GDM1 (cell line): ENCODE results near the gene SEMG2.

Experiments used
- DNase-seq: peaks from one replicate; lab custom pipeline; 2025; lab: John Stamatoyannopoulos, UW

Gene SEMG2, protein sequence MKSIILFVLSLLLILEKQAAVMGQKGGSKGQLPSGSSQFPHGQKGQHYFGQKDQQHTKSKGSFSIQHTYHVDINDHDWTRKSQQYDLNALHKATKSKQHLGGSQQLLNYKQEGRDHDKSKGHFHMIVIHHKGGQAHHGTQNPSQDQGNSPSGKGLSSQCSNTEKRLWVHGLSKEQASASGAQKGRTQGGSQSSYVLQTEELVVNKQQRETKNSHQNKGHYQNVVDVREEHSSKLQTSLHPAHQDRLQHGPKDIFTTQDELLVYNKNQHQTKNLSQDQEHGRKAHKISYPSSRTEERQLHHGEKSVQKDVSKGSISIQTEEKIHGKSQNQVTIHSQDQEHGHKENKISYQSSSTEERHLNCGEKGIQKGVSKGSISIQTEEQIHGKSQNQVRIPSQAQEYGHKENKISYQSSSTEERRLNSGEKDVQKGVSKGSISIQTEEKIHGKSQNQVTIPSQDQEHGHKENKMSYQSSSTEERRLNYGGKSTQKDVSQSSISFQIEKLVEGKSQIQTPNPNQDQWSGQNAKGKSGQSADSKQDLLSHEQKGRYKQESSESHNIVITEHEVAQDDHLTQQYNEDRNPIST

GRCh38 chr20:45221076-45221475, at the start of gene SEMG2:
Gene SEMG2 (plus strand): TSS chr20:45221373. CDS start chr20:45221390, 17 bp downstream.
- DNase-seq: no peak

- no peak for DNase-seq
Measured at GRCh38 chr20:45173522-45173921, 47.7 kb upstream of the SEMG2 start.

DNA sequence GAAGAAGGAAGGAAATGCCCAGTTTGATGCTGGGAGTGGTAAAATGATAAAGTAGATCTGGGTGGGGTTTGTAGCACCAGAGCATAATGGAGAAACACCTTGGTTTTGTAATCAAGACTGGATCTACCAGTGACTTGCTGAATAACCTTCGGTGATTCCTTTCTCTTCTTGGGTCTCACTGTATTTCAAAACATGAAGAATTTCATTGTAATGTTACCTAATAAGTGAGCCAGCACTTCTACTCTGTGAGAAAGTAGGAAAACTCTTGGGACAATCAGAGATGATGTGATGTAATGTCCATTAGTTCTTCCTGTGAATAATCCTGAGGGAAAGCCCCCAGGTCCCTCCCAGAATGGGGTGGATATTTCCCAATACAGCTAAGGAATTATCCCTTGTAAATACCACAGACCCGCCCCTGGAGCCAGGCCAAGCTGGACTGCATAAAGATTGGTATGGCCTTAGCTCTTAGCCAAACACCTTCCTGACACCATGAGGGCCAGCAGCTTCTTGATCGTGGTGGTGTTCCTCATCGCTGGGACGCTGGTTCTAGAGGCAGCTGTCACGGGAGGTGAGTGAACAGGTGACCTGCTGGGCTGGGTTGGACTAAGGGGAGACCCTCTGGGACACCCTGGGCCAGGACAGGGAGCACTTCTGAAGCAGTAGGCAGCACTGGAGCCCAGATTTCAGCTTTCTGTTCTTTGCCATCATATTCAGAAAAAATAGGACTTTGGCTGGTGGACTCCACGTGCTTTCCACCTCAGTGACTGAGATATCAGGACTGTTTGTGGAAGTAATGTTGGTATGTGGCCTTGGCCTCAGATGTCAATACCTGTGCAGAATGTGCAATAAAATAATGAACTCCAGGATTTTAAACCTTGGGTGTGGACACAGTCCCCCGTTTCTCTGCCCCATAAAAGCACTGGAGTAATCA, 46.5 kb upstream of the SEMG2 start, which contains the start of gene PI3:
Gene PI3, plus strand, starts transcription at position 469 of the 931 bp plus-strand sequence. Its CDS starts 21 bp downstream, at position 490.
- no peak for DNase-seq

GRCh38 chr20:45176526-45177267, 44.5 kb upstream of the SEMG2 start:
- no peak for DNase-seq

DNA sequence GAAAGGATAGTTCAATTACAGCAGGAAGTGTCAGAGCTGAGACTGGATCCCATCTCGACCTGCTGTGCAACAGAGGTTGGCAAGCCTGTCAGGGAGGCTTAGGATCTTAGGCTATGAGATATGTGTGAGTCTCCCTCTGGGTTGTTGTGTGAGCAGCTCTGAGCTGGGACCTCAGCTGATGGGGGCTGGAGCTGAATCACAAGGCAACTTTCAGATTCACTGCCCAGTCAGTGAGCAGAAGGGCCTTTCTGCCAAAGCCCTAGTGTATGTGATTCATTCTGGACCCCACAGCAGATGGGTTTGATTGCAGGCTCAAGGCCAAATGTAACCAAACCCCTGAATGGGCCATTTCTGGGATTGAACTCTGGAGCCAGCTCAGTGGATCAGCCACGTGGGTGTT, 42.0 kb upstream of the SEMG2 start:
- DNase-seq: no peak

GRCh38 chr20:45181639-45182038, 39.5 kb upstream of the SEMG2 start:
- no peak for DNase-seq

- no peak for DNase-seq
Measured at GRCh38 chr20:45183084-45183483, 38.1 kb upstream of the SEMG2 start.

DNA sequence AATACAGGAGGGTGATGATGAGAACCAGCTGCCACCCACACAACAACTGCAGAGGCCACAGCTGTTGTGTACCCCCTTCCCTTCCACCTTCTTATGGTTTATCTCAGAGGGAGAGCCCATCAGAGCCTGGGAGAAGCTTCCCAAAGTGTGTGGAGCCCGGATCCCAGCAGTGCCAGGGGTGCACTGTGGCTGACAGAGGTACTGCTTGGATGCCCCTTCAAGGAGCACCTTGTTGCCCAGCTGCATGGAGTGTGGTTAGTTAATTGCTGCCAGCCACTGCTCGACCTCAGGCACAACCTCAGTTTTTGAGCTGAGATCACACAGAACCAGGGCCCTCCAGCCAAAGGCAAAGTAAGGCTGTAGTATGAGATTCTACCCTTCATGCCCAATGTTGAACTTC, 33.5 kb upstream of the SEMG2 start:
- DNase-seq: no peak

GRCh38 chr20:45189067-45189609, 32.0 kb upstream of the SEMG2 start:
- DNase-seq: no peak

GRCh38 chr20:45189861-45190260, 31.3 kb upstream of the SEMG2 start:
- no peak for DNase-seq

DNA sequence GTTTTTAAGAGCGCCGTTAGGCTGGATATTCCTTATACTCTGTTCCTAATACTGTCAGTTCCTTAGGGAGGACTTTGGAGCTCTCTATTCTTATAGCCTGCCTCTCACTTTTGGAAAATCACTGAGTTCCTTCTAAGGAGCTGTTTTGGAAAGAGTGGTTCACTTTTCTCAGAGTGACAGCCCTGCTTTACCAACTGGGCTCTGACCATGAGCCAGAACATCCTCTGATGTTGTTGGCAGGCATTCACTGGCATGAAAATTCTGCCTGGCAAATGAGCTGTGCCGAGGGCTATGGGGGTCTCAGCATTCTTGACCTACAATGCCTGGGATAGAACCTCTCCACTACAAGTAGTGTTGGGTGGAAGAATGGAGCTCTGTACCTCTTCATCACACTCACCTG, 29.2 kb upstream of the SEMG2 start:
- DNase-seq: no peak

DNA sequence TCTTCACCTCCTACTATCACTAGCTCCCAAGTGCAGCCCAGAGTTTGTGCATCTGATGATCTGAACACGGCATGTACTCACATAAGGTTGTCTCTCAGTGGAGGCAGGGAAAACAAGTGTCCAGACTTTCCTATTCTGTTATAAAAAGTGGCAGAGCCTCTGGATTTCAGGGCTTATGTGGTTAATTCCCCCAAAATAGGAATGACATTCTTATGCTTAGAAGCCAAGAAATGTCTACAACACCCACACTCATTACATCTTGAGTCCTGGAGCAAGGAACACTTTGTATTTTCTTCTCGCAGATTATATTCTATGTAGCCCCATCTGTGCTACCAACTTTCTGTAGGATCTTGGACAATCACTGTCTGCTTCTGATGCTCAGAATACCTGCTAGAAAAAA, 27.8 kb upstream of the SEMG2 start:
- no peak for DNase-seq

GRCh38 chr20:45206725-45207124, 14.4 kb upstream of the SEMG2 start, which contains the start of gene SEMG1:
Gene SEMG1 (plus strand): TSS chr20:45207033. CDS start chr20:45207054, 21 bp downstream.
- no peak for DNase-seq

GRCh38 chr20:45209924-45210323, 11.2 kb upstream of the SEMG2 start:
- no peak for DNase-seq

DNA sequence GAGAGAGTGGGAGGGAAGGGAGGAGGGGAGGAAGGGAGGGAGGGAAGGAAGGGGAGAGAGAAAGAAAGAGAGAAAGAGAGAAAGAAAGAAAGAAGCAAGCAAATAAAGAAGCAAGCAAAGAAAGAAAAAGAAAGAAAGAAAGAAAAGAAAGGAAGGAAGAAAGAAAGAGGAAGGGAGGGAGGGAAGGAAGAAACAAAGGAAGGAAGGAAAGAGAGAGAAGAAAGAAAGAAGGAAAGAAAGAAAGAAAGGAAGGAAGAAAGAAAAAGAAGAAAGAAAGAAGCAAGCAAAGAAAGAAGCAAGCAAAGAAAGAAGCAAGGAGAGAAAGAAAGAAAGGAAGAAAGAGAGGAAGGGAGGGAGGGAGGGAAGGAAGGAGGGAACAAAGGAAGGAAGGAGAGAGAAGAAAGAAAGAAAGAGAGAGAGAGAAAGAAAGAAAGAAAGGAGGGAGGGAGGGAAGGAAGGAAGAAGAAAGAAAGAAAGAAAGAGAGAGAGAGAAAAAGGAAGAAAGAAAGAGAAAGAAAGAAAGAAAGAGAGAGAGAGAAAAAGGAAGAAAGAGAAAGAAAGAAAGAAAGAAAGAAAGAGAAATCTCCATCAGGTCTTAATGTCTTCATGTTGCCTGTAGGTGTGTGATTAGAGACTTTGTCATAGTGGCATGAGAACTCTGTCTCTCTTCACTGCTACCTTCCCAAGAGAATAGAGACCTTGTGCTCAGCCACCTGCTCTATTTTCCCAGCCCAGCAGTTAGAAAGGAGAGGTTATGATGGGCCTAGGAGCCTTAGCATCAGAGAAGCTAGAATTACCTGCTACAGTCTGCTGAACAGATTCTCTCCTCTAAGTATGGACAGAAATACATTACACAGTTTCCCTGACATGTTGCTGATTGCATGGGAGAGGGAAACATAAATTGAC, 9.4 kb upstream of the SEMG2 start:
- no peak for DNase-seq

DNA sequence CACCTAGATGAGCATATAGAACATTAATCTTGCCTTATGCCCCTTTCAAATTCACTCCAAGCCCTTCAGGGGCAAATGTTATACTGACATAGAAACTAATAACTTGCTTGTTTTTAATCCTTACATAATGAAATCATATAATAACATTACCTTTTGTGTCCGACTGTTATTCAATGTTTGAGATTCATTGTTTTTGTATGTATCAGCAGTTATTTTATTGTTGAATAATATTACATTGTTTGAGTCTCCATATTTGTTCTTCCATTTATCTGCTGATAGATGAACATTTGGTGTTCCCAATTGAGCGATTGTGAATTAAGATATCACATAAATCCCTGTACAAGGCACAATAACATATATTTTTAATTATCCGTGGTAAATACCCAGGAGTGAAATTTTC, 8.3 kb upstream of the SEMG2 start:
- DNase-seq: no peak

GRCh38 chr20:45218124-45218523, 3.0 kb upstream of the SEMG2 start:
- DNase-seq: no peak

- DNase-seq: no peak
Measured at GRCh38 chr20:45218636-45219035, 2.5 kb upstream of the SEMG2 start.

DNA sequence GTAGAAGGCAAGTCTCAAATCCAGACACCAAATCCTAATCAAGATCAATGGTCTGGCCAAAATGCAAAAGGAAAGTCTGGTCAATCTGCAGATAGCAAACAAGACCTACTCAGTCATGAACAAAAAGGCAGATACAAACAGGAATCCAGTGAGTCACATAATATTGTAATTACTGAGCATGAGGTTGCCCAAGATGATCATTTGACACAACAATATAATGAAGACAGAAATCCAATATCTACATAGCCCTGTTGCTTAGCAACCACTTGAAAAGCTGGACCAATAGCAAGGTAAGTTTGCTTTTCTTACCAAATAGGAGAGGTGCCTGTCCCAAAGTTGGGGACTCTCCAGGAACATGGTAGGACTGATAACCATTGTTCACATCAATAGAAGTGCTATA, 2.0 kb downstream of the SEMG2 start:
- DNase-seq: no peak

DNA sequence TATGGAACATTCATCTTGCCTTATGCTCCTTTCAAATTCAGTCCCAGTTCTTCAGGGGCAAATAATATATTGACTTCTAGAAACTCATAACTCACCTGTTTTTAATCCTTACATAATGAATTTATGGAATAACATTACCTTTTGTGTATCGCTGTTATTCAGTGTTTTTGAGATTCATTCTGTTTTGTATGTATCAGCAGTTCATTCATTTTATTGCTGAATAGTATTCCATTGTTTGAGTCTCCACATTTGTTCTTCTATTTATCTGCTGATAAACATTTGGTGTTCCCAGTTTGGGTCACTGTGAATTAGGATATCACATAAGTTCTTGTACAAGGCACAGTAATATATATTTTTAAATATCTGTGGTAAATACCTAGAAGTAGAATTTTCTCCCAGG, 5.1 kb downstream of the SEMG2 start:
- DNase-seq: no peak
